SU-DHL-6 (cell line): ENCODE measurements around the gene SCGB1D1.

Experiments
- H2AFZ ChIP-seq: fragments of 200-600 bp; sonication (generic); 2 replicates; pipeline ENCODE4 v1.6.1; 2014; ENCODE audit warnings: low read depth, mild to moderate bottlenecking, moderate library complexity, mixed read lengths, antibody characterized with exemption, low read length; ENCODE audit not compliant: severe bottlenecking
- H3F3A ChIP-seq: fragments of 200-600 bp; shearing (Covaris generic); 2 replicates; pipeline ENCODE4 v1.6.0; 2016; ENCODE audit warnings: antibody characterized with exemption, mild to moderate bottlenecking; ENCODE audit not compliant: insufficient read depth
- H3K27ac ChIP-seq: fragments of 200-600 bp; sonication (generic); 2 replicates; pipeline ENCODE4 v1.5.1; 2016; ENCODE audit warnings: low read depth, mild to moderate bottlenecking, low read length, moderate library complexity, mixed read lengths
- H3K27me3 ChIP-seq: fragments of 200-600 bp; sonication (generic), shearing (Covaris generic); 2 replicates; pipeline ENCODE4 v1.6.0; 2014; ENCODE audit warnings: mild to moderate bottlenecking, low read length
- H3K36me3 ChIP-seq: fragments of 200-600 bp; sonication (generic); 2 replicates; pipeline ENCODE4 v1.6.1; 2014; ENCODE audit warnings: mild to moderate bottlenecking, low read length, mixed read lengths
- H3K4me2 ChIP-seq: fragments of 300-600, 200-600 bp; shearing (Covaris generic), sonication (generic); 2 replicates; pipeline ENCODE4 v1.6.0; 2014; ENCODE audit warnings: low read length, low read depth, mild to moderate bottlenecking; ENCODE audit not compliant: poor library complexity, severe bottlenecking
- H3K4me3 ChIP-seq: fragments of 200-600 bp; sonication (generic); 2 replicates; pipeline ENCODE4 v1.5.1; 2014; ENCODE audit warnings: antibody characterized with exemption, low read length, mild to moderate bottlenecking, mixed read lengths; ENCODE audit not compliant: insufficient read depth, poor library complexity, severe bottlenecking
- H3K79me2 ChIP-seq: fragments of 200-600 bp; sonication (generic); 2 replicates; pipeline ENCODE4 v1.6.1; 2014; ENCODE audit warnings: mild to moderate bottlenecking, low read length, moderate library complexity; ENCODE audit not compliant: insufficient read depth
- H3K9ac ChIP-seq: fragments of 200-600 bp; sonication (generic); 2 replicates; pipeline ENCODE4 v1.7.0; 2014; ENCODE audit warnings: mild to moderate bottlenecking, low read length
- H3K9me2 ChIP-seq: fragments of 200-600 bp; sonication (generic); replicated peaks from 2 replicates; pipeline ENCODE4 v1.6.1; 2014; ENCODE audit warnings: low read length; ENCODE audit not compliant: insufficient read depth
- H3K9me3 ChIP-seq: fragments of 200-600 bp; sonication (generic); 2 replicates; pipeline ENCODE4 v1.6.1; 2014; ENCODE audit warnings: low read length, mixed read lengths; ENCODE audit not compliant: insufficient read depth
- H4K20me1 ChIP-seq: fragments of 200-600 bp; sonication (generic); 2 replicates; pipeline ENCODE4 v1.6.1; 2014; ENCODE audit warnings: low read depth, mild to moderate bottlenecking, antibody characterized with exemption, low read length, moderate library complexity, mixed read lengths
- EZH2phosphoT487 ChIP-seq: fragments of 200-600 bp; sonication (generic), shearing (Covaris generic); conservative IDR thresholded peaks from 2 replicates; pipeline ENCODE4 v1.6.1; 2018; ENCODE audit warnings: mild to moderate bottlenecking, antibody characterized with exemption, low read length, moderate library complexity, mixed read lengths
- TF ChIP-seq, protein P1 (sequence below): fragments of 200-600 bp; sonication (generic); IDR thresholded peaks from one replicate; pipeline ENCODE4 v1.5.1; 2017; ENCODE audit warnings: antibody characterized with exemption, mild to moderate bottlenecking, low read length, moderate library complexity; ENCODE audit not compliant: insufficient read depth, poor library complexity, severe bottlenecking

Gene SCGB1D1

GRCh38 chr11:62147545-62147944, 42.5 kb upstream of the SCGB1D1 start:
- H3K79me2 ChIP-seq = no peaks in the 10 kb centered on the region
- H3K36me3 ChIP-seq = peaks cover 17% of the 10 kb centered on the region; the same call in 1 of the 2 replicates
- no peaks in the 10 kb centered on the region for H4K20me1 ChIP-seq
- H3K4me2 ChIP-seq = no peak overlapping the region
- no peaks in the 10 kb centered on the region for H3K27me3 ChIP-seq
- H3K27ac ChIP-seq = no peak overlapping the region
- TF ChIP-seq, protein P1, sequence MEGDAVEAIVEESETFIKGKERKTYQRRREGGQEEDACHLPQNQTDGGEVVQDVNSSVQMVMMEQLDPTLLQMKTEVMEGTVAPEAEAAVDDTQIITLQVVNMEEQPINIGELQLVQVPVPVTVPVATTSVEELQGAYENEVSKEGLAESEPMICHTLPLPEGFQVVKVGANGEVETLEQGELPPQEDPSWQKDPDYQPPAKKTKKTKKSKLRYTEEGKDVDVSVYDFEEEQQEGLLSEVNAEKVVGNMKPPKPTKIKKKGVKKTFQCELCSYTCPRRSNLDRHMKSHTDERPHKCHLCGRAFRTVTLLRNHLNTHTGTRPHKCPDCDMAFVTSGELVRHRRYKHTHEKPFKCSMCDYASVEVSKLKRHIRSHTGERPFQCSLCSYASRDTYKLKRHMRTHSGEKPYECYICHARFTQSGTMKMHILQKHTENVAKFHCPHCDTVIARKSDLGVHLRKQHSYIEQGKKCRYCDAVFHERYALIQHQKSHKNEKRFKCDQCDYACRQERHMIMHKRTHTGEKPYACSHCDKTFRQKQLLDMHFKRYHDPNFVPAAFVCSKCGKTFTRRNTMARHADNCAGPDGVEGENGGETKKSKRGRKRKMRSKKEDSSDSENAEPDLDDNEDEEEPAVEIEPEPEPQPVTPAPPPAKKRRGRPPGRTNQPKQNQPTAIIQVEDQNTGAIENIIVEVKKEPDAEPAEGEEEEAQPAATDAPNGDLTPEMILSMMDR = no peak
- no peak for TF ChIP-seq EZH2phosphoT487
- no peak overlapping the region for H3K4me3 ChIP-seq
- no peaks in the 10 kb centered on the region for H3F3A ChIP-seq
- H2AFZ ChIP-seq = no peak overlapping the region
- H3K9ac ChIP-seq = no peak overlapping the region
- H3K9me3 ChIP-seq = no peaks in the 10 kb centered on the region
- no peaks in the 10 kb centered on the region for H3K9me2 ChIP-seq

- H3K36me3 ChIP-seq = peaks cover 23% of the 10 kb centered on the region; the same call in 1 of the 2 replicates
Observed at GRCh38 chr11:62148271-62148980, 41.6 kb upstream of the SCGB1D1 start.

DNA sequence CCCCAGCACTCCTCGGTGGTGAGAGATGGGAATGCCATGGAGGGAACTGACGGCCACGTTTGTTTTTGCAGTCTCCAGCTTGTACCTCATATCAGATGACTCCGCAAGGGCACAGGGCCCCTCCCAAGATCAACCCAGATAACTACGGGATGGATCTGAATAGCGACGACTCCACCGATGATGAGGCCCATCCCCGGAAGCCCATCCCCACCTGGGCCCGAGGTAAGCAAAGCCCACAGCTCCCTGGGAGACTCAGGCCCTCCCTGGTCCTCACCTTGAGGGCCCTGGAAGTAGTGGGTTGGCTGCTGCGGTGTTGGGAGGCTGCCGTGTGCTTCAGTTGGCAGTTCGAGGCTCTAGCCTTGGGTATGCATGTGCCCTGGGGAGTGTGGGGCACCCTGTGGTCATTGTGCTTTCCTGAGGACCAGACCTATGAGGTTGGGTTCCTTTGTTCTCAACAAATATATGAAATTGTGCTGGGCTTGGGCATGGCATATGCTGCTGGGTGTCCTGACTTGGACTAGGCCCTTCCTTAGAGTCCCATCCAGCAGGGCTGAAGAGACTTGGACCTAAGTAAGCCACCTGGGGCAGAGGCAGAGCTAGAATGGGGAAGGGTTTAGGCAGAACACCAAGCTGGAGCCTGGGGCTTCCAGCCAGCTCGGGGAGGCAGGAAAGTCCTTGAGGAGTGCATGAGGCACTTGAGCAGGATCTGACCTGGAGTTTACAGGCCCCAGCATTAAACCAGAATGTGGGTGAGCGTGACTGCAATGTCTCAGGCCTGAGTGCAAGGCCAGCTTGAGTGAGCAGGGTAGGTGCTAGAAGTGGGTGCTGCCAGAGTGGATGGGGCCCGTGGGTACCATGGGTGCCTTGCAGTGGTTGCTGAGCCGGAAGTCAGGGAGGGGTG, 39.8 kb upstream of the SCGB1D1 start:
- H3K36me3 ChIP-seq = peaks cover 33% of the 10 kb centered on the region; the same call in 1 of the 2 replicates
- H3K79me2 ChIP-seq = no peaks in the 10 kb centered on the region
- H4K20me1 ChIP-seq = no peaks in the 10 kb centered on the region
- H3K9ac ChIP-seq = no peak overlapping the region
- H3K27ac ChIP-seq = no peak overlapping the region
- H3K4me3 ChIP-seq = no peak overlapping the region
- TF ChIP-seq EZH2phosphoT487 = no peak
- TF ChIP-seq, protein P1 = no peak
- H3F3A ChIP-seq = peaks cover 13% of the 10 kb centered on the region; the same call in 1 of the 2 replicates
- no peaks in the 10 kb centered on the region for H3K27me3 ChIP-seq
- H3K9me2 ChIP-seq = no peaks in the 10 kb centered on the region
- H3K4me2 ChIP-seq = no peak overlapping the region
- H3K9me3 ChIP-seq = no peaks in the 10 kb centered on the region
- no peak overlapping the region for H2AFZ ChIP-seq

More at GRCh38 chr11:62148271-62148980, 41.6 kb upstream of the SCGB1D1 start:
- TF ChIP-seq EZH2phosphoT487 = no peak
- Histone ChIP-seq H3K4me2 (no peak overlapping the region), H3K79me2 (no peaks in the 10 kb centered on the region), H3K27ac (no peak overlapping the region), H3K9ac (no peak overlapping the region), H2AFZ (no peak overlapping the region), H3K27me3 (no peaks in the 10 kb centered on the region), H3F3A (peaks cover 4% of the 10 kb centered on the region; the same call in 1 of the 2 replicates), H3K9me3 (no peaks in the 10 kb centered on the region), H3K4me3 (no peak overlapping the region), H3K9me2 (no peaks in the 10 kb centered on the region), H4K20me1 (no peaks in the 10 kb centered on the region)
